ENCODE measurements around the gene BMPR1B. TPM values are rescaled to one million over a fixed set of nuclear protein-coding genes. Genes with fewer than 3 reads are reported as not detected.

The BMPR1B gene
- total RNA-seq, 3 donors from 2014 or later (not counting 1 experiment from before 2014, with no cell fraction given): 0.25 TPM; not detected in 2

DNA sequence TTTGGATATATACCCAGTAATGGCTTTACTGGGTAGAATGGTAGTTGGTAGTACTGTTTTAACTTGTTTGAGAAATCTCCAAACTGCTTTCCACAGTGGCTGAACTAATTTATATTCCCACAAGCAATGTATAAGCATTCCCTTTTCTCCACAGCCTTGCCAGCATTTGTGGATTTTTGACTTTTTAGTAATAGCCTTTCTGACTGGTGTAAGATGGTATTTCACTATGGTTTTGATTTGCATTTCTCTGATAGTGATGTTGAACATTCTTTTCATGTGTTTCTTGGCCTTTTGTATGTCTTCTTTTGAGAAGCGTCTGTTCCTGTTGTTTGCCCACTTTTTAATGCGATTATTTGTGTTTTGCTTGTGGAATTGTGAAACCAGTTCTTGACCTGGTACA is 290.5 kb downstream of the BMPR1B start:
- H3K27ac ChIP-seq (ENCODE audit: low read length): no peak overlapping the region
- Mint-ChIP-seq H3K9me3 (no peaks in the 10 kb centered on the region), H3K27ac (no peak overlapping the region), H3K36me3 (no peaks in the 10 kb centered on the region), H3K4me1 (no peaks in the 10 kb centered on the region), H3K4me3 (no peak overlapping the region), H3K27me3 (ENCODE audit: low read depth in 2 of 2) (no peaks in the 10 kb centered on the region)
- DNase-seq (no peak), ATAC-seq (no peak)
- 88% methylated on average over 2 of the region's 2 CpGs for WGBS (ENCODE audit: insufficient coverage)
- no peaks in the 10 kb centered on the region for H3K4me1 ChIP-seq (ENCODE audit: control insufficient read depth, insufficient read depth, low read length)
- H3K4me3 ChIP-seq (ENCODE audit: low read length): no peak overlapping the region
- no peaks in the 10 kb centered on the region for H3K36me3 ChIP-seq (ENCODE audit: control insufficient read depth, insufficient read depth, low read length)
- intact Hi-C loops (cut with micrococcal nuclease): no loop called here
- H3K27me3 ChIP-seq (ENCODE audit: control insufficient read depth, insufficient read depth, low read length): no peaks in the 10 kb centered on the region
- TF ChIP-seq, protein P1, sequence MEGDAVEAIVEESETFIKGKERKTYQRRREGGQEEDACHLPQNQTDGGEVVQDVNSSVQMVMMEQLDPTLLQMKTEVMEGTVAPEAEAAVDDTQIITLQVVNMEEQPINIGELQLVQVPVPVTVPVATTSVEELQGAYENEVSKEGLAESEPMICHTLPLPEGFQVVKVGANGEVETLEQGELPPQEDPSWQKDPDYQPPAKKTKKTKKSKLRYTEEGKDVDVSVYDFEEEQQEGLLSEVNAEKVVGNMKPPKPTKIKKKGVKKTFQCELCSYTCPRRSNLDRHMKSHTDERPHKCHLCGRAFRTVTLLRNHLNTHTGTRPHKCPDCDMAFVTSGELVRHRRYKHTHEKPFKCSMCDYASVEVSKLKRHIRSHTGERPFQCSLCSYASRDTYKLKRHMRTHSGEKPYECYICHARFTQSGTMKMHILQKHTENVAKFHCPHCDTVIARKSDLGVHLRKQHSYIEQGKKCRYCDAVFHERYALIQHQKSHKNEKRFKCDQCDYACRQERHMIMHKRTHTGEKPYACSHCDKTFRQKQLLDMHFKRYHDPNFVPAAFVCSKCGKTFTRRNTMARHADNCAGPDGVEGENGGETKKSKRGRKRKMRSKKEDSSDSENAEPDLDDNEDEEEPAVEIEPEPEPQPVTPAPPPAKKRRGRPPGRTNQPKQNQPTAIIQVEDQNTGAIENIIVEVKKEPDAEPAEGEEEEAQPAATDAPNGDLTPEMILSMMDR (IDR thresholded peaks at IDR 0.05): no peak
- H3K9me3 ChIP-seq (ENCODE audit: control insufficient read depth, insufficient read depth, low read length): no peaks in the 10 kb centered on the region

DNA sequence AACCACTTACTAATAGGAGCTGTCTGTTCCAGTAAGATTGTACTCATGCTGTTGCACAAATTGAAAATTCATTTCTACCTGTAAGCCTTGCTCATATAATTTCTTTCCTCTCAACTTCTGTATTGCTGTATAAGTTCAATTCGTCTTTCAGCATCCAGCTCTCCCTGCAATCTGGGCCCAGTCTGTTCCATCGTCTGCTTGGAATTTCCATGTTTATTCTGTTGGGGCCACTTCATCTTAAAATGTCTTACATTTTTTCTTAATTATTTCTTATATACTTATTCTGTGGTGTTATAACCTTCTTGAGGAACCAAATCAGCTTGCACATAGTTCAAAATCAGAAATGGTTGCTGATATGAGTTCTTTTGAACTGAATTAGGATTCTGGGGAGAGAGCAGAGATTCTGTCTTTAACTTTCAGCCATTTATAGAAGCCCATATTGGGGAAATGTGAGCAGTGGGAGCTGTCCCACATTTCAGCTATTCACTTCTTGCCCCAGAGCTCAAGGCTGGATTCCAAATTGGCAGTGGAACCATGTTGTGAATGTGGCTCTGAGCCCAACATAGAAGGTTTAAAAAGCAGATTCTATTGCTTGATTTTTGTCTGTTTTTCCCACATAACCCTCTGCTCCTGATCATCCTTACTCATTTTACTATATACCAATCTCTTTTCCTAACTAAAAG is 291.9 kb downstream of the BMPR1B start:
- Mint-ChIP-seq H3K9me3 (no peaks in the 10 kb centered on the region), H3K4me1 (no peaks in the 10 kb centered on the region), H3K27ac (no peak overlapping the region), H3K27me3 (ENCODE audit: low read depth in 2 of 2) (no peaks in the 10 kb centered on the region), H3K4me3 (no peak overlapping the region), H3K36me3 (no peaks in the 10 kb centered on the region)
- WGBS (ENCODE audit: insufficient coverage): 89% methylated on average over 2 of the region's 2 CpGs
- no peak for DNase-seq
- no peak overlapping the region for H3K4me3 ChIP-seq (ENCODE audit: low read length)
- TF ChIP-seq, protein P1 (IDR thresholded peaks at IDR 0.05): no peak
- H3K36me3 ChIP-seq (ENCODE audit: control insufficient read depth, insufficient read depth, low read length): no peaks in the 10 kb centered on the region
- ATAC-seq: no peak
- intact Hi-C loops (cut with micrococcal nuclease): no loop called here
- H3K9me3 ChIP-seq (ENCODE audit: control insufficient read depth, insufficient read depth, low read length): no peaks in the 10 kb centered on the region
- no peaks in the 10 kb centered on the region for H3K27me3 ChIP-seq (ENCODE audit: control insufficient read depth, insufficient read depth, low read length)
- no peaks in the 10 kb centered on the region for H3K4me1 ChIP-seq (ENCODE audit: control insufficient read depth, insufficient read depth, low read length)
- no peak overlapping the region for H3K27ac ChIP-seq (ENCODE audit: low read length)

- H3K9me3 ChIP-seq (ENCODE audit: control insufficient read depth, insufficient read depth, low read length): no peaks in the 10 kb centered on the region
- TF ChIP-seq, protein P1 (IDR thresholded peaks at IDR 0.05): no peak
- H3K27ac ChIP-seq (ENCODE audit: low read length): no peak overlapping the region
- 91% methylated on average over 13 of the region's 13 CpGs for WGBS (ENCODE audit: insufficient coverage)
- Mint-ChIP-seq H3K9me3 (no peaks in the 10 kb centered on the region), H3K4me3 (no peak overlapping the region), H3K27ac (no peak overlapping the region), H3K36me3 (no peaks in the 10 kb centered on the region), H3K27me3 (ENCODE audit: low read depth in 2 of 2) (no peaks in the 10 kb centered on the region), H3K4me1 (no peaks in the 10 kb centered on the region)
- no peaks in the 10 kb centered on the region for H3K4me1 ChIP-seq (ENCODE audit: control insufficient read depth, insufficient read depth, low read length)
- no peak for DNase-seq
- H3K27me3 ChIP-seq (ENCODE audit: control insufficient read depth, insufficient read depth, low read length): no peaks in the 10 kb centered on the region
- no peak for ATAC-seq
- H3K36me3 ChIP-seq (ENCODE audit: control insufficient read depth, insufficient read depth, low read length): no peaks in the 10 kb centered on the region
- H3K4me3 ChIP-seq (ENCODE audit: low read length): no peak overlapping the region
- intact Hi-C loops (cut with micrococcal nuclease): no loop called here
Observed at GRCh38 chr4:95050980-95051701, 293.4 kb downstream of the BMPR1B start.

Measured in natural killer cell (primary cell).